Measurements from ENCODE around the gene CDC26.

- TF ChIP-seq EP300 (IDR thresholded peaks at IDR 0.05) = no peak
- TF ChIP-seq CTCF (IDR thresholded peaks at IDR 0.05) = no peak
These were observed 3.5 kb upstream of the CDC26 start for GRCh38 chr9:113278840-113279239.
